ENCODE results near the gene CLDN2.
"Not testable (repeated sequence)": the region's sequence is repeated elsewhere in the genome, so short reads cannot be mapped to it uniquely, and the experiment has no call there.

CLDN2 gene

GRCh38 chrX:106919932-106920452 is at the start of gene CLDN2:
Gene CLDN2 (plus strand): TSS chrX:106920402. CDS start chrX:106928229, 7,827 bp downstream.
- Histone ChIP-seq H3K4me3 (replicated peaks; ENCODE audit: low read depth, low read length) (no peak within 1 kb of the TSS), H3K36me3 (ENCODE audit: control insufficient read depth, insufficient read depth, low read length) (no peaks in the 10 kb centered on the region), H3K27me3 (replicated peaks; ENCODE audit: control insufficient read depth, insufficient read depth, low read length) (no peaks in the 10 kb centered on the region)
- no peak for DNase-seq (ENCODE audit: extremely low read depth, insufficient read length)
- no peak for TF ChIP-seq CTCF (IDR thresholded peaks at IDR 0.05; ENCODE audit: insufficient read depth, low read length, poor library complexity, severe bottlenecking)

GRCh38 chrX:106872796-106873195 is 47.4 kb upstream of the CLDN2 start:
- H3K4me3 ChIP-seq (replicated peaks; ENCODE audit: low read depth, low read length); H3K27me3 ChIP-seq (replicated peaks; ENCODE audit: control insufficient read depth, insufficient read depth, low read length); H3K36me3 ChIP-seq (ENCODE audit: control insufficient read depth, insufficient read depth, low read length); DNase-seq (ENCODE audit: extremely low read depth, insufficient read length): not testable (repeated sequence)

GRCh38 chrX:106874075-106874474 is 46.1 kb upstream of the CLDN2 start:
- Histone ChIP-seq H3K4me3 (replicated peaks; ENCODE audit: low read depth, low read length) (no peak overlapping the region), H3K36me3 (ENCODE audit: control insufficient read depth, insufficient read depth, low read length) (no peaks in the 10 kb centered on the region), H3K27me3 (replicated peaks; ENCODE audit: control insufficient read depth, insufficient read depth, low read length) (no peaks in the 10 kb centered on the region)
- peak; percentile 50 for TF ChIP-seq CTCF (IDR thresholded peaks at IDR 0.05; ENCODE audit: insufficient read depth, low read length, poor library complexity, severe bottlenecking)
- DNase-seq (ENCODE audit: extremely low read depth, insufficient read length), result no peak

- no peak for TF ChIP-seq CTCF (IDR thresholded peaks at IDR 0.05; ENCODE audit: insufficient read depth, low read length, poor library complexity, severe bottlenecking)
- H3K4me3 ChIP-seq (replicated peaks; ENCODE audit: low read depth, low read length), result no peak overlapping the region
- DNase-seq (ENCODE audit: extremely low read depth, insufficient read length), result no peak
- H3K27me3 ChIP-seq (replicated peaks; ENCODE audit: control insufficient read depth, insufficient read depth, low read length), result no peaks in the 10 kb centered on the region
- no peaks in the 10 kb centered on the region for H3K36me3 ChIP-seq (ENCODE audit: control insufficient read depth, insufficient read depth, low read length)
Observed at GRCh38 chrX:106875151-106875550, 45.1 kb upstream of the CLDN2 start.

- Histone ChIP-seq H3K4me3 (replicated peaks; ENCODE audit: low read depth, low read length) (no peak overlapping the region), H3K27me3 (replicated peaks; ENCODE audit: control insufficient read depth, insufficient read depth, low read length) (no peaks in the 10 kb centered on the region), H3K36me3 (ENCODE audit: control insufficient read depth, insufficient read depth, low read length) (no peaks in the 10 kb centered on the region)
- no peak for TF ChIP-seq CTCF (IDR thresholded peaks at IDR 0.05; ENCODE audit: insufficient read depth, low read length, poor library complexity, severe bottlenecking)
- no peak for DNase-seq (ENCODE audit: extremely low read depth, insufficient read length)
Observed at GRCh38 chrX:106889468-106889867, 30.7 kb upstream of the CLDN2 start.

GRCh38 chrX:106891762-106892460 is 28.3 kb upstream of the CLDN2 start:
- no peak for TF ChIP-seq CTCF (IDR thresholded peaks at IDR 0.05; ENCODE audit: insufficient read depth, low read length, poor library complexity, severe bottlenecking)
- no peak for DNase-seq (ENCODE audit: extremely low read depth, insufficient read length)
- Histone ChIP-seq H3K4me3 (replicated peaks; ENCODE audit: low read depth, low read length) (no peak overlapping the region), H3K36me3 (ENCODE audit: control insufficient read depth, insufficient read depth, low read length) (no peaks in the 10 kb centered on the region), H3K27me3 (replicated peaks; ENCODE audit: control insufficient read depth, insufficient read depth, low read length) (no peaks in the 10 kb centered on the region)
